ENCODE results near the gene ASIP.

GRCh38 chr20:34242879-34243278 lies 1.7 kb downstream of the ASIP start:
- TF ChIP-seq POLR2A (IDR thresholded peaks at IDR 0.05) (no peak), CTCF (IDR thresholded peaks at IDR 0.05) (no peak)

Measured in right lobe of liver (tissue), 4 donors.